ENCODE results near the gene ASB16. TPM values are rescaled to one million over a fixed set of nuclear protein-coding genes. Genes with fewer than 3 reads are reported as not detected.
A peak's percentile ranks its signal among the peaks of the same experiment; 100 is the strongest.
"Not testable (repeated sequence)": the region's sequence is repeated elsewhere in the genome, so short reads cannot be mapped to it uniquely, and the experiment has no call there.

Gene ASB16
- total RNA-seq, 1 donor from 2014 or later: 12.9 TPM

GRCh38 chr17:44123356-44124117 is 47.0 kb upstream of the ASB16 start, which contains the start of gene HDAC5:
TSS of gene HDAC5 (minus strand) at chr17:44123641. CDS start at chr17:44117515, 6,126 bp downstream.
- intact Hi-C loops (cut with micrococcal nuclease): no loop called here

GRCh38 chr17:44124118-44124438 is 46.4 kb upstream of the ASB16 start:
- Histone ChIP-seq H3K36me3 (no peaks in the 10 kb centered on the region), H3K9me3 (replicated peaks) (no peaks in the 10 kb centered on the region), H3K27me3 (ENCODE audit: low read depth) (no peaks in the 10 kb centered on the region), H3K4me3 (peak overlapping the region; percentile 87), H3K27ac (replicated peaks) (peak overlapping the region; percentile 94), H3K4me1 (peaks cover 53% of the 10 kb centered on the region)
- intact Hi-C loops (cut with micrococcal nuclease): no loop called here
- TF ChIP-seq CTCF (IDR thresholded peaks at IDR 0.05; ENCODE audit: borderline replicate concordance): no peak
- DNase-seq: no peak

More at GRCh38 chr17:44123356-44124117, 47.0 kb upstream of the ASB16 start, which contains the start of gene HDAC5:
- peak; percentile 96 for DNase-seq
- no peaks in the 10 kb centered on the region for H3K9me3 ChIP-seq (replicated peaks)
- TF ChIP-seq CTCF (IDR thresholded peaks at IDR 0.05; ENCODE audit: borderline replicate concordance): peak; percentile 75
- peak within 1 kb of the TSS; percentile 87 for H3K4me3 ChIP-seq
- H3K4me1 ChIP-seq: peaks cover 59% of the 10 kb centered on the region
- H3K36me3 ChIP-seq: no peaks in the 10 kb centered on the region
- peak within 1 kb of the TSS; percentile 94 for H3K27ac ChIP-seq (replicated peaks)
- H3K27me3 ChIP-seq (ENCODE audit: low read depth): no peaks in the 10 kb centered on the region

GRCh38 chr17:44128383-44128782 is 42.1 kb upstream of the ASB16 start:
- intact Hi-C loops (cut with micrococcal nuclease): no loop called here
- H3K27ac ChIP-seq (replicated peaks): no peak overlapping the region
- no peaks in the 10 kb centered on the region for H3K36me3 ChIP-seq
- no peak for DNase-seq
- H3K4me1 ChIP-seq: peaks cover 10% of the 10 kb centered on the region
- no peak overlapping the region for H3K4me3 ChIP-seq
- H3K9me3 ChIP-seq (replicated peaks): no peaks in the 10 kb centered on the region
- no peak for TF ChIP-seq CTCF (IDR thresholded peaks at IDR 0.05; ENCODE audit: borderline replicate concordance)
- no peaks in the 10 kb centered on the region for H3K27me3 ChIP-seq (ENCODE audit: low read depth)

GRCh38 chr17:44130693-44131349 is 39.7 kb upstream of the ASB16 start:
- Histone ChIP-seq H3K27ac (replicated peaks) (no peak overlapping the region), H3K4me1 (no peaks in the 10 kb centered on the region), H3K9me3 (replicated peaks) (no peaks in the 10 kb centered on the region), H3K36me3 (no peaks in the 10 kb centered on the region), H3K27me3 (ENCODE audit: low read depth) (no peaks in the 10 kb centered on the region), H3K4me3 (no peak overlapping the region)
- DNase-seq: no peak
- TF ChIP-seq CTCF (IDR thresholded peaks at IDR 0.05; ENCODE audit: borderline replicate concordance): no peak
- intact Hi-C loops (cut with micrococcal nuclease): no loop called here

GRCh38 chr17:44131372-44131771 is 39.1 kb upstream of the ASB16 start:
- H3K9me3 ChIP-seq (replicated peaks); DNase-seq; intact Hi-C loops (cut with micrococcal nuclease); H3K27me3 ChIP-seq (ENCODE audit: low read depth); H3K36me3 ChIP-seq; H3K27ac ChIP-seq (replicated peaks); H3K4me1 ChIP-seq; H3K4me3 ChIP-seq: not testable (repeated sequence)

GRCh38 chr17:44132275-44132821 is 38.2 kb upstream of the ASB16 start:
- Histone ChIP-seq H3K36me3 (no peaks in the 10 kb centered on the region), H3K9me3 (replicated peaks) (no peaks in the 10 kb centered on the region), H3K27me3 (ENCODE audit: low read depth) (no peaks in the 10 kb centered on the region), H3K27ac (replicated peaks) (no peak overlapping the region), H3K4me1 (no peaks in the 10 kb centered on the region), H3K4me3 (no peak overlapping the region)
- no peak for TF ChIP-seq CTCF (IDR thresholded peaks at IDR 0.05; ENCODE audit: borderline replicate concordance)
- DNase-seq: no peak
- intact Hi-C loops (cut with micrococcal nuclease): no loop called here

All from left ventricle myocardium inferior (tissue), 1 donor.